Neural cell (in vitro differentiated cells): ENCODE measurements around the gene ERBB4. TPM values are rescaled to one million over a fixed set of nuclear protein-coding genes. Genes with fewer than 3 reads are reported as not detected.

Source experiments
- H2AFZ ChIP-seq: fragments of 200-600, 300-800 bp; sonication (generic), shearing (Covaris generic); 2 replicates; pipeline ENCODE4 v1.6.0; 2014; ENCODE audit warnings: low read depth, mild to moderate bottlenecking, antibody characterized with exemption, low read length, moderate library complexity
- H3F3A ChIP-seq: fragments of 200-600 bp; shearing (Covaris generic); 2 replicates; pipeline ENCODE4 v1.6.1; 2016; ENCODE audit warnings: mild to moderate bottlenecking, moderate library complexity, mixed read lengths, antibody characterized with exemption, low read length; ENCODE audit not compliant: insufficient read depth, poor library complexity, severe bottlenecking
- H3K27ac ChIP-seq: fragments of 200-600, 300-800 bp; sonication (generic), shearing (Covaris generic); 2 replicates; pipeline ENCODE4 v1.5.1; 2014; ENCODE audit warnings: mild to moderate bottlenecking, low read length, moderate library complexity
- H3K27me3 ChIP-seq: fragments of 300-800, 200-600 bp; sonication (generic), shearing (Covaris generic); 2 replicates; pipeline ENCODE4 v1.6.0; 2014; ENCODE audit warnings: mild to moderate bottlenecking, low read depth, low read length, moderate library complexity; ENCODE audit not compliant: insufficient read depth
- H3K36me3 ChIP-seq: fragments of 300-800, 200-600 bp; sonication (generic), shearing (Covaris generic); 2 replicates; pipeline ENCODE4 v1.5.1; 2014; ENCODE audit warnings: mild to moderate bottlenecking, antibody characterized with exemption, low read length, moderate library complexity; ENCODE audit not compliant: insufficient read depth
- H3K4me2 ChIP-seq: fragments of 300-800, 200-600 bp; sonication (generic), shearing (Covaris generic); 2 replicates; pipeline ENCODE4 v1.6.0; 2014; ENCODE audit warnings: mild to moderate bottlenecking, low read length
- H3K4me3 ChIP-seq: fragments of 300-800, 200-600 bp; sonication (generic), shearing (Covaris generic); 2 replicates; pipeline ENCODE4 v1.5.1; 2014; ENCODE audit warnings: mild to moderate bottlenecking, low read length, moderate library complexity
- H3K79me2 ChIP-seq: fragments of 200-600 bp; shearing (Covaris generic); replicated peaks from 2 replicates; pipeline ENCODE4 v1.6.0; 2014; ENCODE audit warnings: mild to moderate bottlenecking, low read length, moderate library complexity; ENCODE audit not compliant: insufficient read depth
- H3K9ac ChIP-seq: fragments of 300-800, 200-600 bp; sonication (generic), shearing (Covaris generic); 2 replicates; pipeline ENCODE4 v1.6.1; 2016; ENCODE audit warnings: mild to moderate bottlenecking, low read length, mixed read lengths
- H3K9me2 ChIP-seq: fragments of 200-600 bp; shearing (Covaris generic); 2 replicates; pipeline ENCODE4 v1.6.1; 2016; ENCODE audit warnings: mild to moderate bottlenecking, low read length, mixed read lengths; ENCODE audit not compliant: insufficient read depth
- H3K9me3 ChIP-seq: fragments of 200-600, 300-800 bp; sonication (generic), shearing (Covaris generic); 2 replicates; pipeline ENCODE4 v1.6.1; 2016; ENCODE audit warnings: mild to moderate bottlenecking, mixed run types, low read length, moderate library complexity, mixed read lengths
- H4K20me1 ChIP-seq: fragments of 200-600 bp; shearing (Covaris generic); 2 replicates; pipeline ENCODE4 v1.6.1; 2016; ENCODE audit warnings: mild to moderate bottlenecking, mixed run types; ENCODE audit not compliant: insufficient read depth
- EP300 ChIP-seq: fragments of 450-650 bp; conservative IDR thresholded peaks from 2 replicates; pipeline ENCODE4 v1.6.1; 2014; ENCODE audit warnings: antibody characterized with exemption, mild to moderate bottlenecking, moderate library complexity; ENCODE audit not compliant: poor library complexity, severe bottlenecking
- EZH2 ChIP-seq: fragments of 200-600, 300-800 bp; shearing (Covaris generic), sonication (generic); IDR thresholded peaks from 2 replicates; pipeline ENCODE4 v1.6.1; 2014; ENCODE audit warnings: antibody characterized with exemption, low read length, borderline replicate concordance, mild to moderate bottlenecking; ENCODE audit not compliant: insufficient read depth, poor library complexity, severe bottlenecking
- MXI1 ChIP-seq: fragments of 450-650 bp; conservative IDR thresholded peaks from 2 replicates; pipeline ENCODE4 v1.6.1; 2014; ENCODE audit warnings: antibody characterized with exemption, mild to moderate bottlenecking; ENCODE audit not compliant: poor library complexity, severe bottlenecking
- POLR2AphosphoS5 ChIP-seq: IDR thresholded peaks from 2 replicates; pipeline ENCODE4 v1.6.1; 2012
- RAD21 ChIP-seq: fragments of 450-650 bp; conservative IDR thresholded peaks from 2 replicates; pipeline ENCODE4 v1.6.1; 2014; ENCODE audit warnings: antibody characterized with exemption, mild to moderate bottlenecking, moderate library complexity
- SMC3 ChIP-seq: fragments of 450-650 bp; conservative IDR thresholded peaks from 2 replicates; pipeline ENCODE4 v1.6.1; 2014; ENCODE audit warnings: antibody characterized with exemption, mild to moderate bottlenecking, moderate library complexity; ENCODE audit not compliant: poor library complexity
- TAF1 ChIP-seq: IDR thresholded peaks from 2 replicates; pipeline ENCODE4 v1.6.1; 2012; ENCODE audit warnings: low read depth
- polyA plus RNA-seq: library from polyadenylated mRNA; depleted of rRNA; stranded (reverse); fragments of >200 nt; gene quantifications from 2 replicates; pipeline ENCODE4 v1.2.3, GENCODE V29; 2014
- TF ChIP-seq, protein P1 (sequence below): fragments of 450-650 bp; IDR thresholded peaks from 2 replicates; pipeline ENCODE4 v1.5.1; 2014; ENCODE audit warnings: antibody characterized with exemption, mild to moderate bottlenecking, moderate library complexity; ENCODE audit not compliant: poor library complexity, severe bottlenecking
- TF ChIP-seq, protein P2 (sequence below): IDR thresholded peaks from 2 replicates; pipeline ENCODE4 v1.6.1; 2012; ENCODE audit warnings: borderline replicate concordance

Gene ERBB4
- polyA plus RNA-seq, 1 donor from 2014 or later: 0.69 TPM

DNA sequence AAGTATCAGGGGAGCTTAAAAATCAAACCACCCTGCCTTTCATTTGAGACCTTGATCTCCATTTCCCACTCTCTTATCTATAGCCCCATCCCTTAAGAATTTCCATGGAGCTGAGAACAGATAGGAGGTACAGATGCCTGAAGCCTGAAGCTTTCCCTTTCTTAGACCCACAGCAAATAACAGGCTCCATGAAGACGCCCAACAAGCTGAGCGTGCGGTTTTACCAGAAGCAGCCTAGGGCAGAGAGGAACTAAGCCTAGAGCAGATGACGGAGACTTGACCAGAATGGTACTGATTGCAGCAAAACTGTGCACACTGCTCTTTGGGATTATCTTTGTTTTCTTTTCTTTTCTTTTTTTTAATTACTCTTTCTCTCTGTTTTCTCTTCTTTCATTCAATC, 1.7 kb upstream of the ERBB4 start:
- Histone ChIP-seq H3F3A (no peaks in the 10 kb centered on the region), H3K27me3 (peaks cover 60% of the 10 kb centered on the region)

DNA sequence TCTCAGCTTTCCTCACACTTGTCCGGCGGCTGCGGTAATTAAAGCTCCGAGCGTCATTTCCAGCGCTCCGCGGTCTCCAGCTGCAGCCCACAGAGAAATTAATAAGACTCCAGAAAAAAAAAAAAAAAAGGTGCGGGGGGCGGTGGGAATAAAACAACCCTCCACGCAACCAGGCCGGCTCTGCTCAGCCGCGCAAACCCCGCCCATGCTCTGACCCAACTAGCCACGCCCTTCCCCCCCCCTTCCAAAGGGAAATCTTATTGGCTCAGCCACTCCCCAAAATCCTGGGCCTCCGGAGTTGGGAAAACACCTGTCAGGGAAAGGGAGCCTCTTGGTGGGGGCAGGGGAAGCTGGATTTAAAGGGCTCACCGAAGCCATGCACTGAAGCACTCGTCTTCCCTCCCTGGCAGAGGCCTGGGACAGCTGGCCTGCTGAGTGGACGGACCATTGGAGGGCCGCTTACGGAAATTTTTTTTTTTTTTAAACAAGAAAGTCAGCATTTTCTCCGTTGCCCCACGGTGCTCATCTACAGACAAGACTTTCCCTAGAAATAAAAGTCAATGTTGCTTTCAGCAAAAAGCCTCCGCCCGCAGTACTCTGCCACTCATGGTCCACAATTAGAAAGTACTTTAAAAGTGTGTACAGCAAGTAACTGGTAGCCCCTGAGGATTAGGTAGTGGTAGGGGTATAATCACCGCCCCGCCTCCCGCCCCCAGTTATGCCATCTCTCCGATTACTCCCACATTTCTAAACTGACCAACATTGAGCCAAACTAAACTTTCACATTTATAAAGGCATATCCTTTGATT, 674 bp upstream of the ERBB4 start:
- H3K79me2 ChIP-seq: no peaks in the 10 kb centered on the region
- no peaks in the 10 kb centered on the region for H3F3A ChIP-seq
- no peaks in the 10 kb centered on the region for H3K9me2 ChIP-seq
- no peak overlapping the region for H2AFZ ChIP-seq
- H3K36me3 ChIP-seq: no peaks in the 10 kb centered on the region
- peak overlapping the region; percentile 66 for H3K4me3 ChIP-seq
- peak overlapping the region; percentile 63 for H3K4me2 ChIP-seq
- TF ChIP-seq, protein P1, sequence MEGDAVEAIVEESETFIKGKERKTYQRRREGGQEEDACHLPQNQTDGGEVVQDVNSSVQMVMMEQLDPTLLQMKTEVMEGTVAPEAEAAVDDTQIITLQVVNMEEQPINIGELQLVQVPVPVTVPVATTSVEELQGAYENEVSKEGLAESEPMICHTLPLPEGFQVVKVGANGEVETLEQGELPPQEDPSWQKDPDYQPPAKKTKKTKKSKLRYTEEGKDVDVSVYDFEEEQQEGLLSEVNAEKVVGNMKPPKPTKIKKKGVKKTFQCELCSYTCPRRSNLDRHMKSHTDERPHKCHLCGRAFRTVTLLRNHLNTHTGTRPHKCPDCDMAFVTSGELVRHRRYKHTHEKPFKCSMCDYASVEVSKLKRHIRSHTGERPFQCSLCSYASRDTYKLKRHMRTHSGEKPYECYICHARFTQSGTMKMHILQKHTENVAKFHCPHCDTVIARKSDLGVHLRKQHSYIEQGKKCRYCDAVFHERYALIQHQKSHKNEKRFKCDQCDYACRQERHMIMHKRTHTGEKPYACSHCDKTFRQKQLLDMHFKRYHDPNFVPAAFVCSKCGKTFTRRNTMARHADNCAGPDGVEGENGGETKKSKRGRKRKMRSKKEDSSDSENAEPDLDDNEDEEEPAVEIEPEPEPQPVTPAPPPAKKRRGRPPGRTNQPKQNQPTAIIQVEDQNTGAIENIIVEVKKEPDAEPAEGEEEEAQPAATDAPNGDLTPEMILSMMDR: no peak
- TF ChIP-seq EZH2 (no peak), RAD21 (no peak), EP300 (no peak), TAF1 (no peak), MXI1 (no peak), SMC3 (no peak), POLR2AphosphoS5 (no peak)
- TF ChIP-seq, protein P2, sequence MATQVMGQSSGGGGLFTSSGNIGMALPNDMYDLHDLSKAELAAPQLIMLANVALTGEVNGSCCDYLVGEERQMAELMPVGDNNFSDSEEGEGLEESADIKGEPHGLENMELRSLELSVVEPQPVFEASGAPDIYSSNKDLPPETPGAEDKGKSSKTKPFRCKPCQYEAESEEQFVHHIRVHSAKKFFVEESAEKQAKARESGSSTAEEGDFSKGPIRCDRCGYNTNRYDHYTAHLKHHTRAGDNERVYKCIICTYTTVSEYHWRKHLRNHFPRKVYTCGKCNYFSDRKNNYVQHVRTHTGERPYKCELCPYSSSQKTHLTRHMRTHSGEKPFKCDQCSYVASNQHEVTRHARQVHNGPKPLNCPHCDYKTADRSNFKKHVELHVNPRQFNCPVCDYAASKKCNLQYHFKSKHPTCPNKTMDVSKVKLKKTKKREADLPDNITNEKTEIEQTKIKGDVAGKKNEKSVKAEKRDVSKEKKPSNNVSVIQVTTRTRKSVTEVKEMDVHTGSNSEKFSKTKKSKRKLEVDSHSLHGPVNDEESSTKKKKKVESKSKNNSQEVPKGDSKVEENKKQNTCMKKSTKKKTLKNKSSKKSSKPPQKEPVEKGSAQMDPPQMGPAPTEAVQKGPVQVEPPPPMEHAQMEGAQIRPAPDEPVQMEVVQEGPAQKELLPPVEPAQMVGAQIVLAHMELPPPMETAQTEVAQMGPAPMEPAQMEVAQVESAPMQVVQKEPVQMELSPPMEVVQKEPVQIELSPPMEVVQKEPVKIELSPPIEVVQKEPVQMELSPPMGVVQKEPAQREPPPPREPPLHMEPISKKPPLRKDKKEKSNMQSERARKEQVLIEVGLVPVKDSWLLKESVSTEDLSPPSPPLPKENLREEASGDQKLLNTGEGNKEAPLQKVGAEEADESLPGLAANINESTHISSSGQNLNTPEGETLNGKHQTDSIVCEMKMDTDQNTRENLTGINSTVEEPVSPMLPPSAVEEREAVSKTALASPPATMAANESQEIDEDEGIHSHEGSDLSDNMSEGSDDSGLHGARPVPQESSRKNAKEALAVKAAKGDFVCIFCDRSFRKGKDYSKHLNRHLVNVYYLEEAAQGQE: no peak
- H4K20me1 ChIP-seq: no peaks in the 10 kb centered on the region
- H3K27ac ChIP-seq: no peak overlapping the region
- H3K27me3 ChIP-seq: peaks cover 71% of the 10 kb centered on the region
- H3K9ac ChIP-seq: no peak overlapping the region
- no peaks in the 10 kb centered on the region for H3K9me3 ChIP-seq

More for the DNA sequence above, 1.7 kb upstream of the ERBB4 start:
- Histone ChIP-seq H3K9me2 (no peaks in the 10 kb centered on the region), H3K9me3 (no peaks in the 10 kb centered on the region), H3K79me2 (no peaks in the 10 kb centered on the region), H3K27ac (no peak overlapping the region), H3K4me2 (no peak overlapping the region), H2AFZ (no peak overlapping the region), H4K20me1 (no peaks in the 10 kb centered on the region), H3K36me3 (no peaks in the 10 kb centered on the region), H3K4me3 (no peak overlapping the region), H3K9ac (no peak overlapping the region)
- TF ChIP-seq RAD21 (no peak), SMC3 (no peak), EP300 (no peak), TAF1 (no peak), MXI1 (no peak)
- TF ChIP-seq, protein P1: no peak
